GM10266 (cell line): ENCODE results near the gene SMYD3.

Experiments used
- DNase-seq: peaks from one replicate; pipeline ENCODE4 v3.0.0; 2012; ENCODE audit errors: extremely low spot score
- CTCF ChIP-seq: IDR thresholded peaks from 2 replicates; pipeline ENCODE4 v1.5.1; 2012; ENCODE audit warnings: mild to moderate bottlenecking, low read depth; ENCODE audit not compliant: control insufficient read depth, insufficient read depth; ENCODE audit errors: missing control alignments

Gene SMYD3

DNA sequence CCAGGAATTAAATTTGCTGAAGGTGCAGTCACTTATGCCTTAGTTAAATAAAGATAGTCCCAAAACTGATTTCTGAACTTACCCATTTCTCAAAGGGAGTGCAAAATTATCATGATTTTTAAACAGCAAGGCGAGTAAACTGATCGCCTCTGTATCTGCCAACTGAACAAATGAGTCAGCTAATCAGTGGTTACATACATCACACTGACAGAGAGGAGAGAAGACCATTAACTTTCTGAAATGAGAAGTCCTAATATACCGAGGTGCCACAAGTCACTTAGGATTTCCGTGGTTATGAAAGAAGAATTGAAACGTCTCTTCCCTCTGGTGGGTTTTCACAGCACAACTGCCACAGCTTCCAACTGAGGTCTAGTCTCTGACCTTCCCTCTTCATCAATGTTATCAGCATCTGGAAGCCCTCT, 400.7 kb downstream of the SMYD3 start:
- TF ChIP-seq CTCF, result no peak
- DNase-seq, result no peak

GRCh38 chr1:246104927-246105326, 402.2 kb downstream of the SMYD3 start:
- TF ChIP-seq CTCF, result no peak
- DNase-seq, result no peak

DNA sequence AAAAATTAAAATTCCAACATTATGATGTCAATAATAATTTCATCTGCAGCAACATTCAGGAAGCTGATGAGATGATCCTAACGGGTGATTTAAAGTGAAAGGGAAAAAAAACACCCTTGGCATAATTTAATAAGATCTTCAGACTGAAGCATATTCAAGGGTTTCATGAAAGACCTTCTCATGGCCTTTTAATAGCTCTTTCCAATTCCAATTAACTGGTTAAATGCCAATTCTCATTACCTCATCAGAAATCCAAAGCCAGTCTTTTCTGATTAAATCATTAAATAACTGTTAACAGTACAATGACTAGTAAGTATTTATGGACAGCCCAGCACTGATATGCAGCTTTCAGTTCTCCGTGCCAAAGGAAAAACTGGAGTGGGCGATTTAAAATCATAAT, 407.5 kb downstream of the SMYD3 start:
- no peak for TF ChIP-seq CTCF
- DNase-seq, result no peak

DNA sequence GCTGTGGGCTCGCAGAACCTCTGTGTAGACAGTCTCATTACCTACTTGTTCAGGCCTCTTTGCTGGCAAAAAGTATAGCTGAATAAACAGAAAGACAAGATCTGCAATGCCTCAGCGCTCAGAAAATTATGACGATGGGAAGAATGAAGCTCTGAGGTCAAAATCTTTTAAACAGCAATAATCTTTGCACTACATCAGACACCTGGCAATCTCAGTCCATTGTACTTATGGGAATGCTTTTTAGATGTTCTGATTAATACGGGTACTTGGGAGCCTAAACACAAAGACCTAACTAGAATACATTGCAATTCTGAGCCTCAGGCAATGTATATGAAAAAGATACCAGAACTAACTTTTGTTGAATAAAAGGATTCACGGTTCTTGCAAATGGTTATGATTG, 410.7 kb downstream of the SMYD3 start:
- no peak for DNase-seq
- TF ChIP-seq CTCF, result no peak

- TF ChIP-seq CTCF, result no peak
- no peak for DNase-seq
Measured at GRCh38 chr1:246095443-246095842, 411.6 kb downstream of the SMYD3 start.

DNA sequence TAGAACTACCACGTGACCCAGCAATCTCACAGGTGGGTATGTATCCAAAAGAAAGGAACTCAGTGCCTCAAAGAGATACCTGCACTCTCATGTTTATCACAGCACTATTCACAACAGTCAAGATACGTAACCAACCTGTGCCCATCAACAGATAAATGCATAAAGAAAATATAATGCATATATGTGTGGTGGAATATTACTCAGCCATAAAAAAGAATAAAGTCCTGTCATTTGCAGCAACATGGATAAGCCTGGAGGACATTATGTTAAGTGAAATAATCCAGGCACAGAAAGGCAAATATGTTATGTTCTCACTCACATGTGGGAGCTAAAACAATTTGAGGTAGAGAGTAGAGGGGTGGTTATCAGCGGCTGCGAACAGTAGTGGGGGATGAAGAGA, 413.8 kb downstream of the SMYD3 start:
- DNase-seq, result no peak
- TF ChIP-seq CTCF, result no peak

DNA sequence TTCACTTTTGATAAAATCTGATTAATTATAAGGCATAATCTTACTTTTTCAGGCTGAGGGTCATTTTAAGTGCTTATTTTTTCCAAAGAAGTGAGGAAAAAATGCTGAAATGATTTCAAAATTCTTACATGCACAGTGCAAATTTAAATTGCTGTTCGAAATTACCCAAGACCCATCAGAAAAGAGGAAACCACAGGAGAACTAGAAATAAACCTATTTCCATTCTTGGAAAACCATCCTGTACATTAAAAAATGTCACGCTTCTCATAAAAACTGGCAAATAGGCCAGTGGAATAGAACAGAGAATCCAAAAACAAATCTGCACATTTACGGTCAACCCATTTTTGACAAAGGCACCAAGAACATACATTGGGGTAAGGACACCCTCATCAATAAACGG, 414.9 kb downstream of the SMYD3 start:
- TF ChIP-seq CTCF, result no peak

More for the DNA sequence above, 414.9 kb downstream of the SMYD3 start:
- no peak for DNase-seq
